PC-9 (cell line): ENCODE measurements around the gene EYS.

Experiments used
- CTCF ChIP-seq: fragments of 200-600 bp; sonication (generic); conservative IDR thresholded peaks from 2 replicates; pipeline ENCODE4 v1.6.1; 2017; ENCODE audit warnings: mixed run types, antibody characterized with exemption, mild to moderate bottlenecking, moderate library complexity
- EZH2 ChIP-seq: fragments of 200-600 bp; sonication (generic); IDR thresholded peaks from 2 replicates; pipeline ENCODE4 v1.8.0; 2017; ENCODE audit warnings: antibody characterized with exemption, low read depth

GRCh38 chr6:63757826-63758225 is 1949.2 kb downstream of the EYS start:
- TF ChIP-seq CTCF = no peak
- no peak for TF ChIP-seq EZH2
